HepG2 (cell line): ENCODE data around the gene KIN. TPM values are rescaled to one million over a fixed set of nuclear protein-coding genes. Genes with fewer than 3 reads are reported as not detected.

Source experiments
- ARID3A ChIP-seq: IDR thresholded peaks from 2 replicates; pipeline ENCODE4 v1.6.1; 2012; ENCODE audit warnings: low read depth, low read length, improper control_type of control experiment
- DRAP1 ChIP-seq: IDR thresholded peaks from 2 replicates; pipeline ENCODE4 v1.6.1; 2016; ENCODE audit warnings: missing genetic modification reagents, missing compliant biosample characterization
- ETV5 ChIP-seq: IDR thresholded peaks from 2 replicates; pipeline ENCODE4 v1.6.1; 2018; ENCODE audit warnings: missing biosample characterization, missing genetic modification reagents, inconsistent platforms, borderline replicate concordance
- GPBP1L1 ChIP-seq: sonication (generic); formaldehyde crosslinking; IDR thresholded peaks from 2 replicates; pipeline ENCODE4 v1.5.0; 2020; ENCODE audit warnings: mild to moderate bottlenecking, missing genetic modification reagents
- ISL2 ChIP-seq: sonication (generic); formaldehyde crosslinking; IDR thresholded peaks from 2 replicates; pipeline ENCODE4 v1.5.0; 2020; ENCODE audit warnings: missing genetic modification reagents
- NFYB ChIP-seq: sonication (generic); formaldehyde crosslinking; IDR thresholded peaks from 2 replicates; pipeline ENCODE4 v1.4.0; 2020; ENCODE audit warnings: missing genetic modification reagents
- SMARCC2 ChIP-seq: fragments of 450-650 bp; IDR thresholded peaks from 2 replicates; pipeline ENCODE4 v1.6.1; 2017; ENCODE audit warnings: antibody characterized with exemption, mild to moderate bottlenecking
- TOPORS ChIP-seq: sonication (generic); formaldehyde crosslinking; IDR thresholded peaks from 2 replicates; pipeline ENCODE4 v1.8.0; 2023; ENCODE audit warnings: mild to moderate bottlenecking, missing genetic modification reagents
- ZBTB20 ChIP-seq: sonication (generic); formaldehyde crosslinking; IDR thresholded peaks from 2 replicates; pipeline ENCODE4 v1.8.1; 2023; ENCODE audit warnings: missing genetic modification reagents, low read depth, mild to moderate bottlenecking, borderline replicate concordance
- ZBTB21 ChIP-seq: sonication (generic); formaldehyde crosslinking; IDR thresholded peaks from 2 replicates; pipeline ENCODE4 v1.4.0; 2020; ENCODE audit warnings: missing genetic modification reagents
- ZBTB3 ChIP-seq: sonication (generic); formaldehyde crosslinking; IDR thresholded peaks from 2 replicates; pipeline ENCODE4 v1.4.0; 2020; ENCODE audit warnings: low read depth, mild to moderate bottlenecking, moderate library complexity, missing genetic modification reagents, borderline replicate concordance
- ZC3H4 ChIP-seq: sonication (generic); formaldehyde crosslinking; IDR thresholded peaks from 2 replicates; pipeline ENCODE4 v1.4.0; 2020; ENCODE audit warnings: missing genetic modification reagents, borderline replicate concordance
- ZFP36 ChIP-seq: fragments of 150-350 bp; IDR thresholded peaks from 2 replicates; pipeline ENCODE4 v1.6.1; 2018; ENCODE audit warnings: borderline replicate concordance, low read length, low read depth; ENCODE audit not compliant: partially characterized antibody
- ZNF24 ChIP-seq: fragments of 450-650 bp; IDR thresholded peaks from 2 replicates; pipeline ENCODE4 v1.6.1; 2017; ENCODE audit warnings: antibody characterized with exemption, mild to moderate bottlenecking
- ZNF282 ChIP-seq: fragments of 450-650 bp; IDR thresholded peaks from 2 replicates; pipeline ENCODE4 v1.6.1; 2018; ENCODE audit not compliant: partially characterized antibody
- ZNF670 ChIP-seq: sonication (generic); formaldehyde crosslinking; IDR thresholded peaks from 2 replicates; pipeline ENCODE4 v1.8.0; 2022; ENCODE audit warnings: mild to moderate bottlenecking, missing genetic modification reagents, borderline replicate concordance
- ZNF780A ChIP-seq: sonication (generic); formaldehyde crosslinking; IDR thresholded peaks from 2 replicates; pipeline ENCODE4 v1.8.0; 2022; ENCODE audit warnings: mild to moderate bottlenecking, missing genetic modification reagents, moderate library complexity
- polyA plus RNA-seq, 8 experiments: library from polyadenylated mRNA; depleted of rRNA in 3 of 8; stranded (reverse) in 7 of 8; unstranded in 1 of 8; fragments of >200 nt; fragmentation: Illumina TruSeq in 4 of 8; extraction: Trizol in 4 of 8; gene quantifications; 2 replicates each; pipeline versions ENCODE4 v1.2.1 to v1.2.3, GENCODE V29; 2011 to 2016; ENCODE audit warnings: low read depth in 4 of 8, missing spikeins in 1 of 8, mixed read lengths in 1 of 8; ENCODE audit not compliant: insufficient read depth in 1 of 8
- total RNA-seq, 5 experiments: library from RNA; depleted of rRNA; stranded (reverse); fragments of >200 nt; fragmentation: Illumina TruSeq; extraction: Trizol; gene quantifications; 2 replicates each; pipeline ENCODE4 v1.2.3, GENCODE V29; 2016; ENCODE audit warnings: low read depth in 1 of 5
- TF ChIP-seq, protein P1 (sequence below): fragments of 450-650 bp; IDR thresholded peaks from 2 replicates; pipeline ENCODE4 v1.6.1; 2017; ENCODE audit warnings: mild to moderate bottlenecking
- TF ChIP-seq, protein P2 (sequence below): sonication (generic); formaldehyde crosslinking; IDR thresholded peaks from 2 replicates; pipeline ENCODE4 v1.4.0; 2020; ENCODE audit warnings: missing genetic modification reagents

Gene KIN
- total and polyA plus RNA-seq, 2 of the 13 experiments (the other 11 are each of a cell fraction or from before 2014, with no cell fraction given), result 4.9 to 23.2 TPM

- TF ChIP-seq ZFP36 (no peak), ZNF24 (no peak), ZNF670 (CRISPR knock-in tag) (no peak; the same call in 1 of the 2 replicates), ZNF282 (no peak), DRAP1 (CRISPR knock-in tag) (peak; percentile 67), NFYB (0 out of 2 replicates have a peak, but pooled peaks have one; percentile 25), ISL2 (CRISPR knock-in tag) (peak; percentile 78), ZBTB3 (CRISPR knock-in tag) (peak; percentile 29; the same call in 1 of the 2 replicates), ETV5 (CRISPR knock-in tag) (peak; percentile 98), TOPORS (CRISPR knock-in tag) (peak; percentile 94; the same call in 1 of the 2 replicates), ZC3H4 (no peak), SMARCC2 (no peak), ARID3A (no peak), ZBTB20 (CRISPR knock-in tag) (no peak), GPBP1L1 (CRISPR knock-in tag) (no peak), ZNF780A (CRISPR knock-in tag) (no peak), ZBTB21 (CRISPR knock-in tag) (no peak)
- TF ChIP-seq, protein P1, sequence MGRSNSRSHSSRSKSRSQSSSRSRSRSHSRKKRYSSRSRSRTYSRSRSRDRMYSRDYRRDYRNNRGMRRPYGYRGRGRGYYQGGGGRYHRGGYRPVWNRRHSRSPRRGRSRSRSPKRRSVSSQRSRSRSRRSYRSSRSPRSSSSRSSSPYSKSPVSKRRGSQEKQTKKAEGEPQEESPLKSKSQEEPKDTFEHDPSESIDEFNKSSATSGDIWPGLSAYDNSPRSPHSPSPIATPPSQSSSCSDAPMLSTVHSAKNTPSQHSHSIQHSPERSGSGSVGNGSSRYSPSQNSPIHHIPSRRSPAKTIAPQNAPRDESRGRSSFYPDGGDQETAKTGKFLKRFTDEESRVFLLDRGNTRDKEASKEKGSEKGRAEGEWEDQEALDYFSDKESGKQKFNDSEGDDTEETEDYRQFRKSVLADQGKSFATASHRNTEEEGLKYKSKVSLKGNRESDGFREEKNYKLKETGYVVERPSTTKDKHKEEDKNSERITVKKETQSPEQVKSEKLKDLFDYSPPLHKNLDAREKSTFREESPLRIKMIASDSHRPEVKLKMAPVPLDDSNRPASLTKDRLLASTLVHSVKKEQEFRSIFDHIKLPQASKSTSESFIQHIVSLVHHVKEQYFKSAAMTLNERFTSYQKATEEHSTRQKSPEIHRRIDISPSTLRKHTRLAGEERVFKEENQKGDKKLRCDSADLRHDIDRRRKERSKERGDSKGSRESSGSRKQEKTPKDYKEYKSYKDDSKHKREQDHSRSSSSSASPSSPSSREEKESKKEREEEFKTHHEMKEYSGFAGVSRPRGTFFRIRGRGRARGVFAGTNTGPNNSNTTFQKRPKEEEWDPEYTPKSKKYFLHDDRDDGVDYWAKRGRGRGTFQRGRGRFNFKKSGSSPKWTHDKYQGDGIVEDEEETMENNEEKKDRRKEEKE, result no peak
- TF ChIP-seq, protein P2, sequence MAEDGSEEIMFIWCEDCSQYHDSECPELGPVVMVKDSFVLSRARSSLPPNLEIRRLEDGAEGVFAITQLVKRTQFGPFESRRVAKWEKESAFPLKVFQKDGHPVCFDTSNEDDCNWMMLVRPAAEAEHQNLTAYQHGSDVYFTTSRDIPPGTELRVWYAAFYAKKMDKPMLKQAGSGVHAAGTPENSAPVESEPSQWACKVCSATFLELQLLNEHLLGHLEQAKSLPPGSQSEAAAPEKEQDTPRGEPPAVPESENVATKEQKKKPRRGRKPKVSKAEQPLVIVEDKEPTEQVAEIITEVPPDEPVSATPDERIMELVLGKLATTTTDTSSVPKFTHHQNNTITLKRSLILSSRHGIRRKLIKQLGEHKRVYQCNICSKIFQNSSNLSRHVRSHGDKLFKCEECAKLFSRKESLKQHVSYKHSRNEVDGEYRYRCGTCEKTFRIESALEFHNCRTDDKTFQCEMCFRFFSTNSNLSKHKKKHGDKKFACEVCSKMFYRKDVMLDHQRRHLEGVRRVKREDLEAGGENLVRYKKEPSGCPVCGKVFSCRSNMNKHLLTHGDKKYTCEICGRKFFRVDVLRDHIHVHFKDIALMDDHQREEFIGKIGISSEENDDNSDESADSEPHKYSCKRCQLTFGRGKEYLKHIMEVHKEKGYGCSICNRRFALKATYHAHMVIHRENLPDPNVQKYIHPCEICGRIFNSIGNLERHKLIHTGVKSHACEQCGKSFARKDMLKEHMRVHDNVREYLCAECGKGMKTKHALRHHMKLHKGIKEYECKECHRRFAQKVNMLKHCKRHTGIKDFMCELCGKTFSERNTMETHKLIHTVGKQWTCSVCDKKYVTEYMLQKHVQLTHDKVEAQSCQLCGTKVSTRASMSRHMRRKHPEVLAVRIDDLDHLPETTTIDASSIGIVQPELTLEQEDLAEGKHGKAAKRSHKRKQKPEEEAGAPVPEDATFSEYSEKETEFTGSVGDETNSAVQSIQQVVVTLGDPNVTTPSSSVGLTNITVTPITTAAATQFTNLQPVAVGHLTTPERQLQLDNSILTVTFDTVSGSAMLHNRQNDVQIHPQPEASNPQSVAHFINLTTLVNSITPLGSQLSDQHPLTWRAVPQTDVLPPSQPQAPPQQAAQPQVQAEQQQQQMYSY (CRISPR knock-in tag), result no peak
Observed at GRCh38 chr10:7818295-7819120, 30.7 kb upstream of the KIN start, which contains the start of gene TAF3 (continued).
